Endothelial cell of umbilical vein (primary cell): ENCODE measurements around the gene STK17B. TPM values are rescaled to one million over a fixed set of nuclear protein-coding genes. Genes with fewer than 3 reads are reported as not detected.

Experiments
- BruUV-seq: library from RNA; stranded (reverse); fragments of 400-500 nt; replicated peaks from 2 replicates; lab custom pipeline; 2021; lab: Mats Ljungman, UMichigan
- CTCF ChIA-PET: fragments of 300-600, 350-600 bp; sonication (Branson Sonifier 250); formaldehyde crosslinking; loops from one replicate; lab custom pipeline; 2021; ENCODE audit warnings: antibody characterized with exemption, inconsistent platforms; lab: Charles Lee
- POLR2A ChIA-PET: fragments of 300-600, 350-600 bp; sonication (Branson Sonifier 250); formaldehyde crosslinking; loops from one replicate; lab custom pipeline; 2021; ENCODE audit warnings: antibody characterized with exemption, inconsistent platforms; lab: Charles Lee
- DNase-seq: peaks from one replicate; pipeline ENCODE4 v3.0.0-alpha.2; 2011; ENCODE audit warnings: low read depth, low spot score
- FAIRE-seq: peaks from 2 replicates; lab custom pipeline; 2011; peaks lifted over from hg19 to GRCh38; lab: Jason Lieb, UNC
- H2AFZ ChIP-seq: 2 replicates; pipeline ENCODE4 v1.6.0; 2012; ENCODE audit warnings: low read depth, low read length, control low read depth, inconsistent platforms
- H3K27ac ChIP-seq: 2 replicates; pipeline ENCODE4 v1.5.1; 2011; ENCODE audit warnings: low read depth, mild to moderate bottlenecking, control low read depth, low read length, moderate library complexity; ENCODE audit not compliant: insufficient read depth
- H3K27me3 ChIP-seq, 2 experiments: 2 replicates each; pipeline versions ENCODE4 v1.6.0 to v1.6.1; 2011; ENCODE audit warnings: low read length in 2 of 2, mixed read lengths in 1 of 2; ENCODE audit not compliant: control insufficient read depth in 2 of 2, insufficient read depth in 2 of 2
- H3K36me3 ChIP-seq, 2 experiments: 2 replicates in 1 of 2; 3 replicates in 1 of 2; pipeline ENCODE4 v1.5.1; 2011; ENCODE audit warnings: low read length in 2 of 2, mild to moderate bottlenecking in 1 of 2, moderate library complexity in 1 of 2; ENCODE audit not compliant: control insufficient read depth in 2 of 2, insufficient read depth in 2 of 2; ENCODE audit errors: extremely low read depth in 1 of 2
- H3K4me1 ChIP-seq: 3 replicates; pipeline ENCODE4 v1.5.1; 2011; ENCODE audit warnings: mild to moderate bottlenecking, low read length; ENCODE audit not compliant: control insufficient read depth, insufficient read depth; ENCODE audit errors: extremely low read depth
- H3K4me2 ChIP-seq: 2 replicates; pipeline ENCODE4 v1.6.1; 2011; ENCODE audit warnings: low read length, control low read depth, mixed read lengths; ENCODE audit not compliant: insufficient read depth
- H3K4me3 ChIP-seq, 3 experiments: fragments of 200-600 bp in 1 of 3; sonication (generic), shearing (Covaris generic) in 1 of 3; replicated peaks in 1 of 3; 2 replicates each; pipeline ENCODE4 v1.5.1; 2011 to 2016; ENCODE audit warnings: control low read depth in 3 of 3, low read length in 3 of 3, mild to moderate bottlenecking in 2 of 3, inconsistent platforms in 1 of 3, low read depth in 1 of 3, moderate library complexity in 1 of 3; ENCODE audit not compliant: insufficient read depth in 1 of 3
- H3K79me2 ChIP-seq: 2 replicates; pipeline ENCODE4 v1.6.0; 2012; ENCODE audit warnings: low read length, inconsistent platforms; ENCODE audit not compliant: control insufficient read depth, insufficient read depth
- H3K9ac ChIP-seq: replicated peaks from 2 replicates; pipeline ENCODE3; 2011; ENCODE audit warnings: low read length, control low read depth; ENCODE audit not compliant: insufficient read depth; ENCODE audit errors: extremely low read depth
- H3K9me1 ChIP-seq: replicated peaks from 3 replicates; pipeline ENCODE4 v1.6.0; 2011; ENCODE audit warnings: mild to moderate bottlenecking, low read length; ENCODE audit not compliant: control insufficient read depth, insufficient read depth; ENCODE audit errors: extremely low read depth
- H3K9me3 ChIP-seq: replicated peaks from 2 replicates; pipeline ENCODE4 v1.5.1; 2012; ENCODE audit warnings: low read length, inconsistent platforms; ENCODE audit not compliant: control insufficient read depth, insufficient read depth
- H4K20me1 ChIP-seq: replicated peaks from 2 replicates; pipeline ENCODE3; 2011; ENCODE audit warnings: mild to moderate bottlenecking, low read length; ENCODE audit not compliant: control insufficient read depth, insufficient read depth; ENCODE audit errors: extremely low read depth
- GATA2 ChIP-seq: IDR thresholded peaks from 2 replicates; pipeline ENCODE4 v1.7.0; 2011; ENCODE audit warnings: low read depth, mild to moderate bottlenecking, moderate library complexity, mixed read lengths, low read length; ENCODE audit not compliant: insufficient read length, insufficient read depth
- JUN ChIP-seq: IDR thresholded peaks from 2 replicates; pipeline ENCODE4 v1.6.1; 2011; ENCODE audit warnings: borderline replicate concordance, low read depth; ENCODE audit not compliant: insufficient read length, insufficient read depth
- MAX ChIP-seq: IDR thresholded peaks from 2 replicates; pipeline ENCODE4 v1.6.1; 2011; ENCODE audit not compliant: insufficient read depth, insufficient read length
- dilution Hi-C: fragments of 300-500 bp; cut with MboI; formaldehyde crosslinking; loops from one replicate; pipeline ENCODE4 v1.15.0; 2019; ENCODE audit warnings: low sequenced_read_pairs; ENCODE audit not compliant: extremely low pct_ligation_motif_present
- intact Hi-C: fragments of 100-400 bp; cut with micrococcal nuclease; formaldehyde crosslinking; loops from one replicate; pipeline ENCODE4 v1.10.0; 2022
- polyA plus RNA-seq, 4 experiments: library from polyadenylated mRNA; depleted of rRNA in 3 of 4; stranded (reverse) in 3 of 4; unstranded in 1 of 4; fragments of >200 nt; gene quantifications; 2 replicates each; pipeline versions ENCODE4 v1.2.1 to v1.2.3, GENCODE V29; 2011 to 2012; ENCODE audit warnings: missing spikeins in 1 of 4
- total RNA-seq: library from RNA; stranded (reverse); gene quantifications from 2 replicates; pipeline ENCODE4 v1.2.3, GENCODE V29; 2021

STK17B gene
- total and polyA plus RNA-seq, 2 donors (not counting 3 experiments of a cell fraction or from before 2014, with no cell fraction given) = 2.5 to 16.6 TPM

GRCh38 chr2:196186266-196186980 is 15.0 kb upstream of the STK17B start:
- no peak for FAIRE-seq
- POLR2A ChIA-PET = no interaction called here

DNA sequence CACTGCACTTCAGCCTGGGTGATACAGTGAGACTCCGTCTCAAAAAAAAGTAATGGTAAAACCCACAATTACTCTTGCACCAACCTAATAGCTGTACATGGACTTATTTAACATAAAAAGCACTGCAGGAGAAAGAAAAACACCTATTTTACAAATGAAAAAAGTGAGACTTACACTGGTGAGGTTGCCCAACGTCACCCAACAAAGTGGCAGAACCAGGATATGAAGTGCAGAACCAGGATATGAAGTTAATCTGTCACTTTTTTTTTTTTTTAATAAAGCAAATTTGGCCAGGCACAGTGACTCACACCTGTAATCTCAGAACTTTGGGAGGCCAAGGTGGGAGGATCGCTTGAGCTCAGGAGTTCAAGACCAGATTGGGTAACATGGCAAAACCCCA is 13.5 kb upstream of the STK17B start:
- Histone ChIP-seq H3K27ac (no peak overlapping the region), H3K79me2 (no peaks in the 10 kb centered on the region), H3K4me2 (no peak overlapping the region), H4K20me1 (no peaks in the 10 kb centered on the region), H3K9ac (no peak overlapping the region), H3K27me3 (no peaks in the 10 kb centered on the region), H3K4me3 (no peak overlapping the region), H3K36me3 (no peaks in the 10 kb centered on the region), H2AFZ (no peak overlapping the region), H3K9me3 (no peaks in the 10 kb centered on the region), H3K4me1 (no peaks in the 10 kb centered on the region), H3K9me1 (no peaks in the 10 kb centered on the region)
- no TSS peak for BruUV-seq
- no peak for FAIRE-seq
- CTCF ChIA-PET = interaction anchor here (1.5 kb wide), 1 partner anchor 107 kb away, joined by 3 read pairs; no protein-coding TSS in a partner anchor
- DNase-seq = no peak
- TF ChIP-seq JUN (no peak), GATA2 (no peak), MAX (no peak)
- dilution Hi-C loops (no loop called here), intact Hi-C loops (no loop called here)
- POLR2A ChIA-PET = no interaction called here

More at GRCh38 chr2:196186266-196186980, 15.0 kb upstream of the STK17B start:
- Histone ChIP-seq H3K4me2 (no peak overlapping the region), H3K9me3 (no peaks in the 10 kb centered on the region), H3K4me3 (no peak overlapping the region), H3K4me1 (no peaks in the 10 kb centered on the region), H3K79me2 (no peaks in the 10 kb centered on the region), H3K27me3 (no peaks in the 10 kb centered on the region), H2AFZ (no peak overlapping the region), H3K36me3 (no peaks in the 10 kb centered on the region), H4K20me1 (no peaks in the 10 kb centered on the region), H3K9me1 (no peaks in the 10 kb centered on the region), H3K9ac (no peak overlapping the region), H3K27ac (no peak overlapping the region)
- CTCF ChIA-PET = no interaction called here
- dilution Hi-C loops (no loop called here), intact Hi-C loops (no loop called here)
- no peak for TF ChIP-seq JUN
- DNase-seq = no peak
- BruUV-seq = no TSS peak
